Measurements from ENCODE around the gene CAMK2B.
A peak's percentile ranks its signal among the peaks of the same experiment; 100 is the strongest.

DNA sequence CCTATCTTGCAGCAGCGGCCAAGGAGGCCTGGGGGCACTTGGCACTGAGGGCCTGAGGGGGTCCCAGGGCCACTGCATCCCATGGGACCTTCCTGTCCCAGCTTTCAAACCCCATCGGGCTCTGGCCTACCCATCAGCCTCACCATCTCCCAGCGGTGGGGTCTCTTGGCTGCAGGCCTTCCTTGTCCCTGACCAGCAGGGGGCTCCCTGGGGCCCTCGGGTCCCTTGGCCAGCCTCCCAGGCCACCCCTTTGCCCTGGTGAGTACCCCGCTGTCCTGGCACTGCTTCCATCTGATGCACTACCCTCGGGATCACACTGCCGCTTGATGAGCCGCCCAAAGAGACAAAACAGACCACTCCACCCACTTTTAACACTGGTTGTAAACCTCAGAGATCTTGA, 81.1 kb downstream of the CAMK2B start:
- TF ChIP-seq, protein P1, sequence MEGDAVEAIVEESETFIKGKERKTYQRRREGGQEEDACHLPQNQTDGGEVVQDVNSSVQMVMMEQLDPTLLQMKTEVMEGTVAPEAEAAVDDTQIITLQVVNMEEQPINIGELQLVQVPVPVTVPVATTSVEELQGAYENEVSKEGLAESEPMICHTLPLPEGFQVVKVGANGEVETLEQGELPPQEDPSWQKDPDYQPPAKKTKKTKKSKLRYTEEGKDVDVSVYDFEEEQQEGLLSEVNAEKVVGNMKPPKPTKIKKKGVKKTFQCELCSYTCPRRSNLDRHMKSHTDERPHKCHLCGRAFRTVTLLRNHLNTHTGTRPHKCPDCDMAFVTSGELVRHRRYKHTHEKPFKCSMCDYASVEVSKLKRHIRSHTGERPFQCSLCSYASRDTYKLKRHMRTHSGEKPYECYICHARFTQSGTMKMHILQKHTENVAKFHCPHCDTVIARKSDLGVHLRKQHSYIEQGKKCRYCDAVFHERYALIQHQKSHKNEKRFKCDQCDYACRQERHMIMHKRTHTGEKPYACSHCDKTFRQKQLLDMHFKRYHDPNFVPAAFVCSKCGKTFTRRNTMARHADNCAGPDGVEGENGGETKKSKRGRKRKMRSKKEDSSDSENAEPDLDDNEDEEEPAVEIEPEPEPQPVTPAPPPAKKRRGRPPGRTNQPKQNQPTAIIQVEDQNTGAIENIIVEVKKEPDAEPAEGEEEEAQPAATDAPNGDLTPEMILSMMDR (IDR thresholded peaks at IDR 0.05), result peak; percentile 43
- TF ChIP-seq RFX5 (IDR thresholded peaks at IDR 0.05) (no peak), POLR2A (IDR thresholded peaks at IDR 0.05; ENCODE audit: low read length) (no peak), EP300 (IDR thresholded peaks at IDR 0.05) (no peak), ZFP36 (IDR thresholded peaks at IDR 0.05; ENCODE audit: borderline replicate concordance, partially characterized antibody) (no peak), CHD2 (IDR thresholded peaks at IDR 0.05; ENCODE audit: low read length, partially characterized antibody) (no peak), ZC3H11A (IDR thresholded peaks at IDR 0.05) (no peak), POLR2AphosphoS2 (conservative IDR thresholded peaks at IDR 0.05; ENCODE audit: low read length) (no peak), SREBF2 (IDR thresholded peaks at IDR 0.05) (no peak)
- TF ChIP-seq, protein P2, sequence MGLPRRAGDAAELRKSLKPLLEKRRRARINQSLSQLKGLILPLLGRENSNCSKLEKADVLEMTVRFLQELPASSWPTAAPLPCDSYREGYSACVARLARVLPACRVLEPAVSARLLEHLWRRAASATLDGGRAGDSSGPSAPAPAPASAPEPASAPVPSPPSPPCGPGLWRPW (IDR thresholded peaks at IDR 0.05), result no peak
